ENCODE results near the gene SARM1. TPM values are rescaled to one million over a fixed set of nuclear protein-coding genes. Genes with fewer than 3 reads are reported as not detected.

Gene SARM1
- total RNA-seq, 1 experiment from 2014 or later, result 5.1 TPM

DNA sequence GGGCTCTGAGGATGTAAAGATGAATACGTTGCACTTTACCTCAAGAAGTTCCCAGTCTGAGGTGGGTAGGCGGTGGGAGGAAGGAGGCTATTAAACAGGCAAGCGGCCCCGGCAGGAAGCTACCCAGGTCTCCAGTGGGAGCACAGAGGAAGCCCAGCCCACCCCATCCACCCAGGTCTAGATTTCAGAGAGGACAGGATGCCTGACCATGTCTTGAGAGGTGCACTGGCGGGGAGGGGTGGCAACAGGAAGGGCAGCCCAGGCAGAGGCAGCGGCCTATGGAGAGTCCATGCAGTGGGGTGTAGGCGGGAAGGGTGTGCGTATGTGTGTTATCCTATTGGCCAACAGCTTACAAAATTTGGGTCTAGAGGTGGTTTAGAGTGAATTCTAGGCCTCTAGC lies 13.9 kb downstream of the SARM1 start:
- Histone ChIP-seq H3K27me3 (ENCODE audit: insufficient read depth, low read length) (peaks cover 13% of the 10 kb centered on the region; the same call in 1 of the 2 replicates), H2AFZ (ENCODE audit: low read length) (no peak overlapping the region), H3K27ac (ENCODE audit: insufficient read length, low read depth, low read length) (no peak overlapping the region), H2BK12ac (ENCODE audit: insufficient read length, low read depth, low read length) (no peak overlapping the region), H4K91ac (ENCODE audit: insufficient read length, low read depth, low read length) (no peak overlapping the region), H3K9me3 (ENCODE audit: control insufficient read depth, low read depth, low read length) (no peaks in the 10 kb centered on the region), H3K23ac (ENCODE audit: insufficient read length, low read depth, low read length) (no peak overlapping the region), H3K79me1 (ENCODE audit: insufficient read depth, low read depth, low read length, poor library complexity, severe bottlenecking) (no peaks in the 10 kb centered on the region), H3T11ph (ENCODE audit: low read length) (no peak overlapping the region), H3K14ac (ENCODE audit: insufficient read depth, low read length) (no peak overlapping the region), H4K20me1 (ENCODE audit: control insufficient read depth, insufficient read depth, insufficient read length) (no peaks in the 10 kb centered on the region), H2BK5ac (ENCODE audit: insufficient read length, low read length) (no peak overlapping the region), H3K23me2 (ENCODE audit: insufficient read length, low read depth, low read length, poor library complexity, severe bottlenecking) (peaks cover 12% of the 10 kb centered on the region), H2AK5ac (ENCODE audit: insufficient read length, low read length) (no peak overlapping the region), H3K79me2 (ENCODE audit: insufficient read depth, low read length) (no peaks in the 10 kb centered on the region), H3K56ac (ENCODE audit: insufficient read length, low read depth, low read length) (no peak overlapping the region), H3K18ac (ENCODE audit: insufficient read length, low read depth, low read length) (no peak overlapping the region), H2BK20ac (ENCODE audit: low read depth, low read length, poor library complexity, severe bottlenecking) (no peak overlapping the region), H3K4ac (ENCODE audit: low read depth, low read length) (no peak overlapping the region), H3K9ac (ENCODE audit: extremely low read depth, insufficient read length, low read length) (no peak overlapping the region), H4K5ac (ENCODE audit: insufficient read length, low read depth, low read length) (no peak overlapping the region), H2BK15ac (ENCODE audit: low read depth, low read length) (no peak overlapping the region), H3K4me1 (ENCODE audit: insufficient read depth, low read length) (no peaks in the 10 kb centered on the region), H4K8ac (replicated peaks; ENCODE audit: insufficient read length, low read depth, low read length) (no peak overlapping the region), H2BK120ac (ENCODE audit: low read depth, low read length, poor library complexity, severe bottlenecking) (no peak overlapping the region), H3K4me2 (ENCODE audit: insufficient read depth, insufficient read length, low read length) (peak overlapping the region; percentile 44)
- DNase-seq, result no peak
- no peak overlapping the region for H3K27ac Mint-ChIP-seq
- H3K4me3 Mint-ChIP-seq, result peak overlapping the region in 1 of 2 experiments; percentile 64; a peak in 2 of 5 replicates
- no peaks in the 10 kb centered on the region; a peak in 1 of 5 replicates for H3K9me3 Mint-ChIP-seq
- H3K36me3 Mint-ChIP-seq (ENCODE audit: insufficient read depth in 1 of 3, low read depth in 3 of 3), result peaks cover 0 to 2% (median 0%) of the 10 kb centered on the region in 3 experiments; a peak in 2 of 7 replicates
- peaks cover 76% of the 10 kb centered on the region for H3K27me3 Mint-ChIP-seq (ENCODE audit: low read depth)
- TF ChIP-seq, protein P1, sequence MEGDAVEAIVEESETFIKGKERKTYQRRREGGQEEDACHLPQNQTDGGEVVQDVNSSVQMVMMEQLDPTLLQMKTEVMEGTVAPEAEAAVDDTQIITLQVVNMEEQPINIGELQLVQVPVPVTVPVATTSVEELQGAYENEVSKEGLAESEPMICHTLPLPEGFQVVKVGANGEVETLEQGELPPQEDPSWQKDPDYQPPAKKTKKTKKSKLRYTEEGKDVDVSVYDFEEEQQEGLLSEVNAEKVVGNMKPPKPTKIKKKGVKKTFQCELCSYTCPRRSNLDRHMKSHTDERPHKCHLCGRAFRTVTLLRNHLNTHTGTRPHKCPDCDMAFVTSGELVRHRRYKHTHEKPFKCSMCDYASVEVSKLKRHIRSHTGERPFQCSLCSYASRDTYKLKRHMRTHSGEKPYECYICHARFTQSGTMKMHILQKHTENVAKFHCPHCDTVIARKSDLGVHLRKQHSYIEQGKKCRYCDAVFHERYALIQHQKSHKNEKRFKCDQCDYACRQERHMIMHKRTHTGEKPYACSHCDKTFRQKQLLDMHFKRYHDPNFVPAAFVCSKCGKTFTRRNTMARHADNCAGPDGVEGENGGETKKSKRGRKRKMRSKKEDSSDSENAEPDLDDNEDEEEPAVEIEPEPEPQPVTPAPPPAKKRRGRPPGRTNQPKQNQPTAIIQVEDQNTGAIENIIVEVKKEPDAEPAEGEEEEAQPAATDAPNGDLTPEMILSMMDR (conservative IDR thresholded peaks at IDR 0.05), result no peak
- no CpG with 5 or more reads among the region's 8 CpGs for WGBS (ENCODE audit: extremely low coverage, insufficient read length, low lambda C conversion rate)
- peaks cover 4 to 10% of the 10 kb centered on the region in 2 experiments; a peak in 3 of 4 replicates for H3K4me1 Mint-ChIP-seq

All from H9 (cell line).